DND-41 (cell line): ENCODE results near the gene C1QTNF1.

ENCODE experiments used
- EZH2 ChIP-seq: IDR thresholded peaks from 3 replicates; pipeline ENCODE4 v1.6.1; 2012; ENCODE audit warnings: borderline replicate concordance, low read depth, mild to moderate bottlenecking, moderate library complexity, low read length, inconsistent platforms; ENCODE audit not compliant: severe bottlenecking
- TF ChIP-seq, protein P1 (sequence below): IDR thresholded peaks from 2 replicates; pipeline ENCODE4 v1.5.1; 2012; ENCODE audit warnings: borderline replicate concordance, low read length, moderate library complexity, mild to moderate bottlenecking; ENCODE audit not compliant: poor library complexity, severe bottlenecking; ENCODE audit errors: extremely low read depth

- TF ChIP-seq, protein P1, sequence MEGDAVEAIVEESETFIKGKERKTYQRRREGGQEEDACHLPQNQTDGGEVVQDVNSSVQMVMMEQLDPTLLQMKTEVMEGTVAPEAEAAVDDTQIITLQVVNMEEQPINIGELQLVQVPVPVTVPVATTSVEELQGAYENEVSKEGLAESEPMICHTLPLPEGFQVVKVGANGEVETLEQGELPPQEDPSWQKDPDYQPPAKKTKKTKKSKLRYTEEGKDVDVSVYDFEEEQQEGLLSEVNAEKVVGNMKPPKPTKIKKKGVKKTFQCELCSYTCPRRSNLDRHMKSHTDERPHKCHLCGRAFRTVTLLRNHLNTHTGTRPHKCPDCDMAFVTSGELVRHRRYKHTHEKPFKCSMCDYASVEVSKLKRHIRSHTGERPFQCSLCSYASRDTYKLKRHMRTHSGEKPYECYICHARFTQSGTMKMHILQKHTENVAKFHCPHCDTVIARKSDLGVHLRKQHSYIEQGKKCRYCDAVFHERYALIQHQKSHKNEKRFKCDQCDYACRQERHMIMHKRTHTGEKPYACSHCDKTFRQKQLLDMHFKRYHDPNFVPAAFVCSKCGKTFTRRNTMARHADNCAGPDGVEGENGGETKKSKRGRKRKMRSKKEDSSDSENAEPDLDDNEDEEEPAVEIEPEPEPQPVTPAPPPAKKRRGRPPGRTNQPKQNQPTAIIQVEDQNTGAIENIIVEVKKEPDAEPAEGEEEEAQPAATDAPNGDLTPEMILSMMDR = no peak
- no peak for TF ChIP-seq EZH2
Observed at GRCh38 chr17:79053251-79053925, 29.4 kb downstream of the C1QTNF1 start.
